Kidney (tissue), 14 donors: ENCODE results near the gene OR10J5. TPM values are rescaled to one million over a fixed set of nuclear protein-coding genes. Genes with fewer than 3 reads are reported as not detected.

ENCODE experiments used
- DNase-seq, 5 donors: peaks; one replicate each; pipeline ENCODE4 v3.0.0-alpha.2; 2013 to 2020
- FAIRE-seq: peaks from 2 replicates; lab custom pipeline; 2012; peaks lifted over from hg19 to GRCh38; lab: Jason Lieb, UNC
- H3K27ac ChIP-seq, 2 donors: one replicate each; pipeline ENCODE4 v1.7.0; 2013; ENCODE audit warnings: low read depth in 2 of 2, low read length in 2 of 2, inconsistent platforms in 1 of 2
- H3K27me3 ChIP-seq: one replicate; pipeline ENCODE4 v1.7.1; 2013; ENCODE audit warnings: low read length, inconsistent platforms; ENCODE audit not compliant: control insufficient read depth, insufficient read depth
- H3K36me3 ChIP-seq, 3 donors: one replicate each; pipeline versions ENCODE4 v1.7.0 to v1.7.1; 2013; ENCODE audit warnings: low read length in 3 of 3, control low read depth in 1 of 3, inconsistent platforms in 1 of 3; ENCODE audit not compliant: insufficient read depth in 3 of 3, control insufficient read depth in 2 of 3
- H3K4me1 ChIP-seq, 3 donors: one replicate each; pipeline versions ENCODE4 v1.7.0 to v1.7.1; 2013; ENCODE audit warnings: low read length in 3 of 3, inconsistent platforms in 1 of 3, low read depth in 1 of 3; ENCODE audit not compliant: control insufficient read depth in 2 of 3, insufficient read depth in 2 of 3
- H3K4me3 ChIP-seq, 3 donors: one replicate each; pipeline versions ENCODE4 v1.7.0 to v1.8.1; 2013; ENCODE audit warnings: low read length in 3 of 3, control low read depth in 1 of 3, inconsistent platforms in 1 of 3
- H3K9ac ChIP-seq, 3 donors: one replicate each; pipeline versions ENCODE4 v1.7.0 to v1.7.1; 2013; ENCODE audit warnings: low read length in 3 of 3, control low read depth in 1 of 3, inconsistent platforms in 1 of 3
- H3K9me3 ChIP-seq, 3 donors: one replicate each; pipeline versions ENCODE4 v1.7.0 to v1.7.1; 2013; ENCODE audit warnings: low read length in 3 of 3, control low read depth in 1 of 3, inconsistent platforms in 1 of 3; ENCODE audit not compliant: control insufficient read depth in 2 of 3, insufficient read depth in 1 of 3
- intact Hi-C: fragments of 100-400 bp; cut with DNase I; formaldehyde crosslinking; loops from one replicate; pipeline ENCODE4 v1.11.1; 2022
- polyA plus RNA-seq: library from polyadenylated mRNA; stranded (reverse); fragments of 350-450 nt; fragmentation: Illumina TruSeq; extraction: RNeasy Lipid Tissue Mini Kit (QIAGEN cat#74804); gene quantifications from one replicate; pipeline ENCODE4 v1.2.3, GENCODE V29; 2014; ENCODE audit warnings: low read depth, low replicate concordance; ENCODE audit not compliant: insufficient read depth
- total RNA-seq: library from RNA; stranded (reverse); fragmentation: NEBNext Ultra II Directional; extraction: Animal tissue kit (Norgen Biotek cat#: 25700); gene quantifications from one replicate; pipeline ENCODE4 v1.2.1, GENCODE V29; 2021
- TF ChIP-seq, protein P1 (sequence below): IDR thresholded peaks from 3 replicates; pipeline ENCODE4 v1.5.1; 2012; ENCODE audit warnings: mild to moderate bottlenecking, moderate library complexity, borderline replicate concordance; ENCODE audit not compliant: insufficient read depth; ENCODE audit errors: extremely low read depth
- donor health status: control.
- donor health status: control.
- donor health status: control.
- donor health status: control.
- donor health status: control.
- donor health status: DM: yes; HTN: yes; CAD: no.
- donor health status: Normal renal cell carcinoma (clear cell type).

Gene OR10J5
- total and polyA plus RNA-seq, 2 donors from 2014 or later = not detected

DNA sequence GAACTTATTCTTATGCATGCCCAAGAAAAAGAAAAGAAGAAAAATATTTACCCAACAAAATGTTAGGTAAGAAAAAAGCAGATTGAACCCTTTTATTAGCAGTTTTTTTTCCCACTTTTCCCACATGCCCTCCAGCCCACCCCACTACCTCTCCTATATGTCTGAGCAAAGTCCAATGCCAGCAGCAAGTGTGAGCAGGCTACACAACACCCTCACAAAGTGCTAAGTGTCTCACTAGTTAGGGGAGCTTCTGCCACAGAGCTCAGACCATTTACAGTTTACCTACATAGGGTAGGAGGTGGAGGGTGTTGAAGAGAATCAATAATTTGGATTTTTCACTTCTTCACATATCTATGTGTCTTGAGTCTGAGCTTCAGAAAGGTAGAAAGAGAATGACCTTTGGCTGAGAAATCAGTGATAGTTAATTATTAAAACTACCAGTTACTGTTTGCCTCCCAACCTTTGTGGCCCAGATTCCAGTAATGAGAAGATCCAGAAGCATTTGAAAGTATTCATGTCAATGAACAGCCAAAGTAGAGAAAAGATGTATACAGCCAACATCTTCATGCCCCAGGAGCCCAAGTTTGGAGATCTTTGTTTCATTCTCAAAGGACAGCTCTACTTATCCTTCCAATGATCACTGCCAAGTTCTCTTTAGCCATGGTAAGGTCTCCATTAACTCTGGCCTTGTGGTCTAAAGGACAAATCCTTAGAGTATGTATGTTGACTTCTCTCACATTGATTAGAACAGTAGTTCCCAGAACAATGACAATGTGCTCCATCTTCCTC, 26.2 kb downstream of the OR10J5 start:
- FAIRE-seq = no peak
- Histone ChIP-seq H3K4me1 (no peaks in the 10 kb centered on the region), H3K9ac (no peak overlapping the region), H3K4me3 (peak overlapping the region in 1 of 3 donors; percentile 30), H3K27ac (peak overlapping the region; percentile 69 to 77), H3K36me3 (no peaks in the 10 kb centered on the region), H3K27me3 (no peaks in the 10 kb centered on the region), H3K9me3 (peaks cover 0 to 2% (median 0%) of the 10 kb centered on the region in 3 donors)
- TF ChIP-seq, protein P1, sequence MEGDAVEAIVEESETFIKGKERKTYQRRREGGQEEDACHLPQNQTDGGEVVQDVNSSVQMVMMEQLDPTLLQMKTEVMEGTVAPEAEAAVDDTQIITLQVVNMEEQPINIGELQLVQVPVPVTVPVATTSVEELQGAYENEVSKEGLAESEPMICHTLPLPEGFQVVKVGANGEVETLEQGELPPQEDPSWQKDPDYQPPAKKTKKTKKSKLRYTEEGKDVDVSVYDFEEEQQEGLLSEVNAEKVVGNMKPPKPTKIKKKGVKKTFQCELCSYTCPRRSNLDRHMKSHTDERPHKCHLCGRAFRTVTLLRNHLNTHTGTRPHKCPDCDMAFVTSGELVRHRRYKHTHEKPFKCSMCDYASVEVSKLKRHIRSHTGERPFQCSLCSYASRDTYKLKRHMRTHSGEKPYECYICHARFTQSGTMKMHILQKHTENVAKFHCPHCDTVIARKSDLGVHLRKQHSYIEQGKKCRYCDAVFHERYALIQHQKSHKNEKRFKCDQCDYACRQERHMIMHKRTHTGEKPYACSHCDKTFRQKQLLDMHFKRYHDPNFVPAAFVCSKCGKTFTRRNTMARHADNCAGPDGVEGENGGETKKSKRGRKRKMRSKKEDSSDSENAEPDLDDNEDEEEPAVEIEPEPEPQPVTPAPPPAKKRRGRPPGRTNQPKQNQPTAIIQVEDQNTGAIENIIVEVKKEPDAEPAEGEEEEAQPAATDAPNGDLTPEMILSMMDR = no peak
- peak in 2 of 5 donors; percentile 9 to 13 for DNase-seq
- intact Hi-C loops = no loop called here

GRCh38 chr1:159508951-159509350, 26.9 kb downstream of the OR10J5 start:
- intact Hi-C loops = no loop called here
- no peaks in the 10 kb centered on the region for H3K36me3 ChIP-seq
- FAIRE-seq (no peak), DNase-seq (peak in 2 of 5 donors; percentile 0)
- no peaks in the 10 kb centered on the region for H3K4me1 ChIP-seq
- H3K4me3 ChIP-seq = peak overlapping the region in 1 of 3 donors; percentile 30
- H3K9ac ChIP-seq = no peak overlapping the region
- no peaks in the 10 kb centered on the region for H3K27me3 ChIP-seq
- H3K27ac ChIP-seq = peak overlapping the region; percentile 69 to 74
- TF ChIP-seq, protein P1 = no peak
- H3K9me3 ChIP-seq = peaks cover 0 to 2% (median 0%) of the 10 kb centered on the region in 3 donors

DNA sequence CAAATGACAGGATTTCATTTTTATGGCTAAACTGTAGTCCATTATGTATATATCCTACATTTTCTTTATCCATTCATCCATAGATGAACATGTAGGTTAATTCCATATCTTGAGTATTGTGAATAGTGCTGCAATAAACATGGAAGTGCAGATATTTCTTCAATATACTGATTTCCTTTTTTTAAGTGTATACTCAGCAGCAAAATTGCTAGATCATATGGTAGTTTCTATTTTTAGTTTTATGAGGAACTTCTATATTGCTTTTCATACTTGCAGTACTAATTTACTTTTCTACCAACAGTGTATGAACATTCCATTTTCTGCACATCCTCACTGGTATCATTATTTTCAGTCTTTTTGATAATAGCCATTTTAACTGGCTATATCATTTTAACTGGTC, 30.1 kb downstream of the OR10J5 start:
- FAIRE-seq (no peak), DNase-seq (no peak)
- intact Hi-C loops = no loop called here
- Histone ChIP-seq H3K36me3 (no peaks in the 10 kb centered on the region), H3K27ac (no peak overlapping the region), H3K4me1 (no peaks in the 10 kb centered on the region), H3K9me3 (peaks cover 0 to 2% (median 0%) of the 10 kb centered on the region in 3 donors), H3K4me3 (no peak overlapping the region), H3K27me3 (no peaks in the 10 kb centered on the region), H3K9ac (no peak overlapping the region)
- TF ChIP-seq, protein P1 = no peak
